Testis (tissue), 3 donors: ENCODE measurements around the gene SNX6. TPM values are rescaled to one million over a fixed set of nuclear protein-coding genes. Genes with fewer than 3 reads are reported as not detected.

ENCODE experiments used
- DNase-seq: peaks from one replicate; pipeline ENCODE4 v3.0.0-alpha.2; 2019
- H3K27ac ChIP-seq, 2 donors: fragments of 200-600 bp; sonication (generic); one replicate each; pipeline ENCODE4 v1.5.1; 2019
- H3K27me3 ChIP-seq: fragments of 200-600 bp; sonication (generic); one replicate; pipeline ENCODE4 v1.5.1; 2019
- H3K36me3 ChIP-seq: fragments of 200-600 bp; sonication (generic); one replicate; pipeline ENCODE4 v1.5.1; 2017; ENCODE audit warnings: low read depth; ENCODE audit errors: missing control alignments
- H3K4me1 ChIP-seq: fragments of 200-600 bp; sonication (generic); one replicate; pipeline ENCODE4 v1.5.1; 2019
- H3K4me3 ChIP-seq, 2 donors: fragments of 200-600 bp; sonication (generic); one replicate each; pipeline ENCODE4 v1.5.1; 2017 to 2019
- H3K9me3 ChIP-seq: fragments of 200-600 bp; sonication (generic); one replicate; pipeline ENCODE4 v1.5.1; 2017
- CTCF ChIP-seq, 3 experiments: fragments of 450-650 bp in 2 of 3; fragments of 200-600 bp in 1 of 3; sonication (generic) in 1 of 3; IDR thresholded peaks; one replicate each; pipeline ENCODE4 v1.5.1; 2016 to 2019; ENCODE audit warnings: antibody characterized with exemption in 3 of 3, mild to moderate bottlenecking in 2 of 3, moderate library complexity in 1 of 3
- POLR2A ChIP-seq: fragments of 450-650 bp; IDR thresholded peaks from one replicate; pipeline ENCODE4 v1.6.1; 2017; ENCODE audit warnings: antibody characterized with exemption, mild to moderate bottlenecking, moderate library complexity
- whole genome bisulfite sequencing, 2 donors: methylation state at CpG; one replicate each; pipeline ENCODE4 v1.1.5; 2018; 5-methylcytosine and 5-hydroxymethylcytosine counted together
- intact Hi-C: fragments of 100-400 bp; cut with DNase I; formaldehyde crosslinking; loops from one replicate; pipeline ENCODE4 v1.15.1; 2023; ENCODE audit warnings: low total_unique reads
- polyA plus RNA-seq: library from polyadenylated mRNA; stranded (reverse); fragments of 350-450 nt; fragmentation: Illumina TruSeq; extraction: RNeasy Lipid Tissue Mini Kit (QIAGEN cat#74804); gene quantifications from one replicate; pipeline ENCODE4 v1.2.3, GENCODE V29; 2014; ENCODE audit warnings: low read depth, low replicate concordance; ENCODE audit not compliant: insufficient read depth
- total RNA-seq, 2 donors: library from RNA; depleted of rRNA; stranded (reverse); fragments of >200 nt; gene quantifications; one replicate each; pipeline ENCODE4 v1.2.3, GENCODE V29; 2016

The SNX6 gene
- total and polyA plus RNA-seq, 3 donors from 2014 or later = 74.8 to 123 (median 105) TPM

GRCh38 chr14:34673702-34674101, 43.8 kb upstream of the SNX6 start:
- 87 to 89% methylated on average over 1 of the region's 1 CpG for WGBS, 2 donors
- no peaks in the 10 kb centered on the region for H3K36me3 ChIP-seq
- no peaks in the 10 kb centered on the region for H3K9me3 ChIP-seq
- no peak overlapping the region for H3K4me3 ChIP-seq
- no peak overlapping the region for H3K27ac ChIP-seq
- no peaks in the 10 kb centered on the region for H3K4me1 ChIP-seq
- no peaks in the 10 kb centered on the region for H3K27me3 ChIP-seq
- TF ChIP-seq CTCF (IDR thresholded peaks at IDR 0.05) (no peak), POLR2A (no peak)
- intact Hi-C loops = no loop called here
- DNase-seq = no peak

- DNase-seq = no peak
- no peak for TF ChIP-seq POLR2A
- TF ChIP-seq CTCF (IDR thresholded peaks at IDR 0.05) = no peak
- Histone ChIP-seq H3K4me1 (no peaks in the 10 kb centered on the region), H3K9me3 (no peaks in the 10 kb centered on the region), H3K27ac (no peak overlapping the region), H3K4me3 (no peak overlapping the region), H3K36me3 (no peaks in the 10 kb centered on the region), H3K27me3 (no peaks in the 10 kb centered on the region)
- intact Hi-C loops = no loop called here
- WGBS, 2 donors = 72 to 77% methylated on average over 6 of the region's 6 CpGs
These were observed 41.8 kb upstream of the SNX6 start for GRCh38 chr14:34671716-34672115.

- no peak for DNase-seq
- WGBS, 2 donors = 74 to 91% methylated on average over 2 of the region's 2 CpGs
These were observed 38.2 kb upstream of the SNX6 start for GRCh38 chr14:34668111-34668510.

GRCh38 chr14:34667007-34667406, 37.1 kb upstream of the SNX6 start:
- Histone ChIP-seq H3K4me1 (no peaks in the 10 kb centered on the region), H3K27me3 (no peaks in the 10 kb centered on the region), H3K9me3 (no peaks in the 10 kb centered on the region), H3K36me3 (no peaks in the 10 kb centered on the region), H3K4me3 (no peak overlapping the region), H3K27ac (peak overlapping the region in 1 of 2 donors; percentile 6)
- DNase-seq = no peak
- TF ChIP-seq CTCF (IDR thresholded peaks at IDR 0.05) = no peak
- no peak for TF ChIP-seq POLR2A
- 91 to 93% methylated on average over 7 of the region's 7 CpGs for WGBS, 2 donors
- intact Hi-C loops = no loop called here

More at GRCh38 chr14:34668111-34668510, 38.2 kb upstream of the SNX6 start:
- Histone ChIP-seq H3K27ac (no peak overlapping the region), H3K4me1 (no peaks in the 10 kb centered on the region), H3K36me3 (no peaks in the 10 kb centered on the region), H3K27me3 (no peaks in the 10 kb centered on the region), H3K9me3 (no peaks in the 10 kb centered on the region), H3K4me3 (no peak overlapping the region)
- TF ChIP-seq POLR2A = no peak
- no peak for TF ChIP-seq CTCF (IDR thresholded peaks at IDR 0.05)
- intact Hi-C loops = no loop called here

- H3K9me3 ChIP-seq = no peaks in the 10 kb centered on the region
- no peak for TF ChIP-seq POLR2A
- no peak for TF ChIP-seq CTCF (IDR thresholded peaks at IDR 0.05)
- no peaks in the 10 kb centered on the region for H3K4me1 ChIP-seq
- DNase-seq = peak; percentile 32
- H3K27me3 ChIP-seq = no peaks in the 10 kb centered on the region
- no peak overlapping the region for H3K27ac ChIP-seq
- no peaks in the 10 kb centered on the region for H3K36me3 ChIP-seq
- no peak overlapping the region for H3K4me3 ChIP-seq
- 53 to 61% methylated on average over 2 of the region's 2 CpGs for WGBS, 2 donors
- intact Hi-C loops = no loop called here
These were observed 36.0 kb upstream of the SNX6 start for GRCh38 chr14:34665785-34666435.
